CD14-positive monocyte (primary cell): Measurements from ENCODE around the gene TEDC1. TPM values are rescaled to one million over a fixed set of nuclear protein-coding genes. Genes with fewer than 3 reads are reported as not detected.

Source experiments
- DNase-seq, 3 donors: peaks; one replicate each; pipeline ENCODE4 v3.0.0-alpha.2; 2011 to 2022
- H2AFZ ChIP-seq: 2 replicates; pipeline ENCODE4 v1.6.0; 2012; ENCODE audit warnings: mild to moderate bottlenecking, low read depth, low read length, inconsistent platforms; ENCODE audit not compliant: insufficient read depth, poor library complexity, severe bottlenecking
- H3K27ac ChIP-seq, 2 donors: 1 replicate in 1 of 2; 2 replicates in 1 of 2; pipeline ENCODE4 v1.5.1; 2012 to 2013; ENCODE audit warnings: low read length in 2 of 2, control low read depth in 1 of 2, inconsistent platforms in 1 of 2, low read depth in 1 of 2, mild to moderate bottlenecking in 1 of 2
- H3K27me3 ChIP-seq, 2 donors: one replicate each; pipeline versions ENCODE4 v1.6.0 to v1.6.1; 2011 to 2013; ENCODE audit warnings: low read length in 2 of 2; ENCODE audit not compliant: control insufficient read depth in 2 of 2, insufficient read depth in 2 of 2
- H3K36me3 ChIP-seq, 2 donors: replicated peaks in 1 of 2; 1 replicate in 1 of 2; 2 replicates in 1 of 2; pipeline versions ENCODE4 v1.5.1 to v1.6.1; 2012 to 2013; ENCODE audit warnings: low read length in 2 of 2, control low read depth in 1 of 2, inconsistent platforms in 1 of 2, mild to moderate bottlenecking in 1 of 2; ENCODE audit not compliant: insufficient read depth in 2 of 2, control insufficient read depth in 1 of 2
- H3K4me1 ChIP-seq, 2 donors: 1 replicate in 1 of 2; 2 replicates in 1 of 2; pipeline versions ENCODE4 v1.5.1 to v1.6.1; 2012 to 2013; ENCODE audit warnings: low read length in 2 of 2, control low read depth in 1 of 2, inconsistent platforms in 1 of 2, mild to moderate bottlenecking in 1 of 2, moderate library complexity in 1 of 2; ENCODE audit not compliant: insufficient read depth in 2 of 2, control insufficient read depth in 1 of 2
- H3K4me2 ChIP-seq: replicated peaks from 2 replicates; pipeline ENCODE3; 2012; ENCODE audit warnings: low read length, moderate library complexity, mild to moderate bottlenecking; ENCODE audit not compliant: poor library complexity, severe bottlenecking; ENCODE audit errors: extremely low read depth
- H3K4me3 ChIP-seq, 3 experiments: fragments of 200-600 bp in 1 of 3; sonication (generic) in 1 of 3; replicated peaks in 1 of 3; 1 replicate in 2 of 3; 2 replicates in 1 of 3; pipeline ENCODE4 v1.5.1; 2011 to 2013; ENCODE audit warnings: low read length in 3 of 3, mild to moderate bottlenecking in 3 of 3, control low read depth in 2 of 3, low read depth in 2 of 3, inconsistent platforms in 1 of 3, moderate library complexity in 1 of 3
- H3K79me2 ChIP-seq: 2 replicates; pipeline ENCODE4 v1.6.0; 2012; ENCODE audit warnings: mild to moderate bottlenecking, control low read depth, inconsistent platforms, low read length, moderate library complexity; ENCODE audit not compliant: insufficient read depth
- H3K9ac ChIP-seq: 2 replicates; pipeline ENCODE4 v1.6.0; 2017; ENCODE audit warnings: low read length, mild to moderate bottlenecking; ENCODE audit not compliant: insufficient read depth, poor library complexity, severe bottlenecking
- H3K9me3 ChIP-seq, 2 donors: replicated peaks in 1 of 2; 1 replicate in 1 of 2; 2 replicates in 1 of 2; pipeline versions ENCODE4 v1.5.1 to v1.6.1; 2012 to 2013; ENCODE audit warnings: low read length in 2 of 2, control low read depth in 1 of 2; ENCODE audit not compliant: control insufficient read depth in 1 of 2, insufficient read depth in 1 of 2
- H4K20me1 ChIP-seq: 2 replicates; pipeline ENCODE4 v1.6.0; 2012; ENCODE audit warnings: mild to moderate bottlenecking, low read length, control low read depth, moderate library complexity; ENCODE audit not compliant: insufficient read depth
- H3K27ac Mint-ChIP-seq, 7 donors: one replicate each; pipeline ENCODE4 v1.8.0; 2020; ENCODE audit warnings: mild to moderate bottlenecking in 7 of 7, mixed read lengths in 7 of 7, moderate library complexity in 6 of 7, inconsistent platforms in 2 of 7
- H3K27me3 Mint-ChIP-seq, 3 donors: one replicate each; pipeline ENCODE4 v1.8.0; 2021 to 2022; ENCODE audit warnings: low read depth in 3 of 3, mild to moderate bottlenecking in 3 of 3, mixed read lengths in 3 of 3, moderate library complexity in 3 of 3, inconsistent platforms in 1 of 3
- H3K36me3 Mint-ChIP-seq, 2 donors: one replicate each; pipeline ENCODE4 v1.8.0; 2020; ENCODE audit warnings: mixed read lengths in 2 of 2, inconsistent platforms in 1 of 2, mild to moderate bottlenecking in 1 of 2
- H3K4me1 Mint-ChIP-seq: one replicate; pipeline ENCODE4 v1.8.0; 2020; ENCODE audit warnings: mild to moderate bottlenecking, mixed read lengths
- H3K4me3 Mint-ChIP-seq, 2 donors: one replicate each; pipeline ENCODE4 v1.8.0; 2020; ENCODE audit warnings: mild to moderate bottlenecking in 2 of 2, mixed read lengths in 2 of 2, moderate library complexity in 1 of 2
- H3K9me3 Mint-ChIP-seq, 7 donors: one replicate each; pipeline ENCODE4 v1.8.0; 2020 to 2022; ENCODE audit warnings: mixed read lengths in 7 of 7, mild to moderate bottlenecking in 6 of 7, moderate library complexity in 6 of 7, inconsistent platforms in 2 of 7
- CTCF ChIP-seq: fragments of 200-600 bp; IDR thresholded peaks from one replicate; pipeline ENCODE4 v1.8.0; 2022; ENCODE audit warnings: antibody characterized with exemption, mild to moderate bottlenecking
- WGBS: methylation state at CpG from one replicate; pipeline ENCODE4 v1.1.5; 2013; ENCODE audit warnings: missing lambda C conversion rate; ENCODE audit not compliant: insufficient coverage; 5-methylcytosine and 5-hydroxymethylcytosine counted together
- intact Hi-C, 2 donors: fragments of 100-400 bp; cut with micrococcal nuclease; formaldehyde crosslinking; loops; one replicate each; pipeline versions ENCODE4 v1.15.0 to v1.15.1; 2023
- polyA plus RNA-seq, 3 donors: library from polyadenylated mRNA; depleted of rRNA in 1 of 3; unstranded in 2 of 3; stranded (reverse) in 1 of 3; fragments of 300-500 nt in 2 of 3; fragments of >200 nt in 1 of 3; fragmentation: Illumina TruSeq in 2 of 3; gene quantifications; 1 replicate in 2 of 3; 2 replicates in 1 of 3; pipeline ENCODE4 v1.2.3, GENCODE V29; 2012 to 2021

The TEDC1 gene
- polyA plus RNA-seq, 3 donors = 7.8 to 23.4 (median 9.0) TPM

GRCh38 chr14:105455766-105456660 lies 35.0 kb upstream of the TEDC1 start:
- H3K27me3 Mint-ChIP-seq = no peaks in the 10 kb centered on the region
- no peaks in the 10 kb centered on the region for H3K79me2 ChIP-seq
- 96% methylated on average over 17 of the region's 22 CpGs for WGBS

More at GRCh38 chr14:105455766-105456660, 35.0 kb upstream of the TEDC1 start:
- Mint-ChIP-seq H3K27ac (no peak overlapping the region), H3K4me1 (no peaks in the 10 kb centered on the region), H3K36me3 (peaks cover 38 to 68% of the 10 kb centered on the region in 2 donors), H3K9me3 (no peaks in the 10 kb centered on the region), H3K4me3 (no peak overlapping the region)
- TF ChIP-seq CTCF = no peak
- H3K4me2 ChIP-seq = no peak overlapping the region
- H3K27me3 ChIP-seq = no peaks in the 10 kb centered on the region
- no peak overlapping the region for H3K4me3 ChIP-seq
- H2AFZ ChIP-seq = no peak overlapping the region
- H3K36me3 ChIP-seq = peaks cover 59 to 75% of the 10 kb centered on the region in 2 donors
- no peak overlapping the region for H3K9ac ChIP-seq
- no peak overlapping the region for H3K27ac ChIP-seq
- no peaks in the 10 kb centered on the region for H3K4me1 ChIP-seq
- intact Hi-C loops = no loop called here
- no peaks in the 10 kb centered on the region for H3K9me3 ChIP-seq
- peaks cover 4% of the 10 kb centered on the region for H4K20me1 ChIP-seq
- no peak for DNase-seq
